Erythroblast (primary cell): Measurements from ENCODE around the gene CHST8.

Source experiments
- GATA1 ChIP-seq: IDR thresholded peaks from 2 replicates; pipeline ENCODE4 v1.6.1; 2011; ENCODE audit warnings: low read depth, mild to moderate bottlenecking, control low read depth, low read length, moderate library complexity
- POLR2A ChIP-seq: IDR thresholded peaks from 2 replicates; pipeline ENCODE4 v1.6.1; 2011; ENCODE audit warnings: mild to moderate bottlenecking, low read length

DNA sequence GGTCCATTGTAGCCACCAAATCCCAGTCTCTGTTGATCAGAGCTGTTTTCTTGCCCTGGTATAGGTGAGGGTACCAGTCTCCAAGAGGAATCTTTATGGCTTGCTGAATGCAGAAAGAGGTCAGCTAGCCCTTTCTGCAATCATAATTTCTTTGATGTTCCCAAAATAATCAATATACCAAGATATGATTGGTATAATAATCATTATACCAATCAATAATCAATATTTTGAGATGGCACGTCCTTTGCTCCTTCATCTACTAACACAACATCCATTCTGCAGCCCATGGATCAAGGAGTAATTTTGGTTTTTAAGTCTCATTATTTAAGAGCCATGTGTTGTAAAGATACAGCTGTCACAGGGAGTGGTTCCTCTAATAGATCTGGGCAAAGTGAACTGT is 31.5 kb upstream of the CHST8 start:
- no peak for TF ChIP-seq POLR2A
- no peak for TF ChIP-seq GATA1
